Osteocyte (in vitro differentiated cells): ENCODE data around the gene ZNF836. TPM values are rescaled to one million over a fixed set of nuclear protein-coding genes. Genes with fewer than 3 reads are reported as not detected.

ENCODE experiments used
- DNase-seq: peaks from one replicate; pipeline ENCODE4 v3.0.0; 2021; ENCODE audit warnings: mixed read lengths; ENCODE audit not compliant: unreplicated experiment; ENCODE audit errors: extremely low spot score
- H3K27ac Mint-ChIP-seq: one replicate; pipeline ENCODE4 v1.8.0; 2021; ENCODE audit warnings: mild to moderate bottlenecking, mixed read lengths; ENCODE audit not compliant: unreplicated experiment
- H3K27me3 Mint-ChIP-seq: one replicate; pipeline ENCODE4 v1.8.0; 2021; ENCODE audit warnings: mixed read lengths; ENCODE audit not compliant: unreplicated experiment
- H3K36me3 Mint-ChIP-seq: one replicate; pipeline ENCODE4 v1.8.0; 2021; ENCODE audit warnings: mixed read lengths; ENCODE audit not compliant: unreplicated experiment
- H3K4me1 Mint-ChIP-seq: one replicate; pipeline ENCODE4 v1.8.0; 2021; ENCODE audit warnings: mixed read lengths; ENCODE audit not compliant: unreplicated experiment
- H3K4me3 Mint-ChIP-seq: one replicate; pipeline ENCODE4 v1.8.0; 2021; ENCODE audit warnings: mild to moderate bottlenecking, moderate library complexity, mixed read lengths; ENCODE audit not compliant: unreplicated experiment
- H3K9me3 Mint-ChIP-seq: one replicate; pipeline ENCODE4 v1.8.0; 2021; ENCODE audit warnings: mixed read lengths; ENCODE audit not compliant: unreplicated experiment
- CTCF ChIP-seq: fragments of 200-600 bp; sonication (generic); IDR thresholded peaks from 2 replicates; pipeline ENCODE4 v1.5.0; 2021; ENCODE audit warnings: antibody characterized with exemption, mild to moderate bottlenecking, moderate library complexity
- total RNA-seq: library from RNA; stranded (reverse); gene quantifications from 2 replicates; pipeline ENCODE4 v1.2.1, GENCODE V29; 2021

ZNF836 gene
- total RNA-seq, 1 donor from 2014 or later, result 19.1 TPM

- DNase-seq, result no peak
- H3K36me3 Mint-ChIP-seq, result peaks cover 27% of the 10 kb centered on the region
- H3K9me3 Mint-ChIP-seq, result no peaks in the 10 kb centered on the region
- no peak for TF ChIP-seq CTCF
- no peaks in the 10 kb centered on the region for H3K27me3 Mint-ChIP-seq
- peaks cover 37% of the 10 kb centered on the region for H3K4me1 Mint-ChIP-seq
- peak overlapping the region; percentile 21 for H3K27ac Mint-ChIP-seq
- H3K4me3 Mint-ChIP-seq, result peak overlapping the region; percentile 98
Observed at GRCh38 chr19:52191389-52191788, 20.0 kb upstream of the ZNF836 start.

GRCh38 chr19:52190487-52191293 lies 19.3 kb upstream of the ZNF836 start:
- Mint-ChIP-seq H3K27me3 (no peaks in the 10 kb centered on the region), H3K4me1 (peaks cover 37% of the 10 kb centered on the region), H3K36me3 (peaks cover 25% of the 10 kb centered on the region), H3K9me3 (no peaks in the 10 kb centered on the region), H3K4me3 (peak overlapping the region; percentile 98), H3K27ac (peak overlapping the region; percentile 100)
- no peak for DNase-seq
- no peak for TF ChIP-seq CTCF

- Mint-ChIP-seq H3K4me3 (peak within 1 kb of the TSS; percentile 98), H3K36me3 (peaks cover 20% of the 10 kb centered on the region), H3K4me1 (peaks cover 37% of the 10 kb centered on the region), H3K9me3 (no peaks in the 10 kb centered on the region), H3K27ac (peak within 1 kb of the TSS; percentile 100), H3K27me3 (no peaks in the 10 kb centered on the region)
- no peak for TF ChIP-seq CTCF
- peak; percentile 99 for DNase-seq
Observed at GRCh38 chr19:52189735-52190486, 18.5 kb upstream of the ZNF836 start, which contains the start of gene PPP2R1A. Gene PPP2R1A, plus strand, starts transcription at chr19:52190052. Its CDS starts 45 bp downstream, at chr19:52190097.

GRCh38 chr19:52188822-52189734 lies 17.7 kb upstream of the ZNF836 start:
- DNase-seq, result peak; percentile 89
- Mint-ChIP-seq H3K27ac (peak overlapping the region; percentile 100), H3K4me1 (peaks cover 33% of the 10 kb centered on the region), H3K9me3 (no peaks in the 10 kb centered on the region), H3K4me3 (peak overlapping the region; percentile 98), H3K36me3 (peaks cover 12% of the 10 kb centered on the region), H3K27me3 (no peaks in the 10 kb centered on the region)
- peak; percentile 19 for TF ChIP-seq CTCF
